H4 (cell line): Measurements from ENCODE around the gene ARHGDIB. TPM values are rescaled to one million over a fixed set of nuclear protein-coding genes. Genes with fewer than 3 reads are reported as not detected.

ENCODE experiments used
- DNase-seq: peaks from one replicate; pipeline ENCODE4 v3.0.0-alpha.2; 2015; ENCODE audit warnings: low spot score
- total RNA-seq: library from RNA; depleted of rRNA; stranded (reverse); fragments of >200 nt; shearing (Covaris generic); gene quantifications from 2 replicates; pipeline ENCODE4 v1.2.3, GENCODE V29; 2014; rRNA removed

The ARHGDIB gene
- total RNA-seq, 1 experiment from 2014 or later: 5.8 TPM

GRCh38 chr12:14900521-14901227, 60.7 kb downstream of the ARHGDIB start:
- no peak for DNase-seq

- DNase-seq: peak; percentile 22
These were observed 64.8 kb downstream of the ARHGDIB start for GRCh38 chr12:14896521-14897169.

- DNase-seq: no peak
These were observed 67.7 kb downstream of the ARHGDIB start for GRCh38 chr12:14893506-14894250.

GRCh38 chr12:14892726-14893505, 68.5 kb downstream of the ARHGDIB start:
- peak; percentile 53 for DNase-seq

Other genes starting within 250 kb of the ARHGDIB start
- 21.3 and 35.5 TPM in 2 replicates for gene WBP11, start 158.1 kb downstream of the ARHGDIB start, total RNA-seq
- gene C12orf60, start 157.9 kb downstream of the ARHGDIB start, total RNA-seq: 1.2 and 2.8 TPM in 2 replicates
- not detected in 2 replicates for gene SMCO3, start 147.4 kb downstream of the ARHGDIB start, total RNA-seq
- gene ART4, start 118.1 kb downstream of the ARHGDIB start, total RNA-seq: not detected in 2 replicates
- gene MGP, start 75.7 kb downstream of the ARHGDIB start, total RNA-seq: 40.0 and 42.8 TPM in 2 replicates
- gene ERP27, start 23.1 kb downstream of the ARHGDIB start, total RNA-seq: not detected in 2 replicates
- not detected in 2 replicates for gene PDE6H, start 11.4 kb upstream of the ARHGDIB start, total RNA-seq